ENCODE results near the gene SLC49A3.

SLC49A3 gene

DNA sequence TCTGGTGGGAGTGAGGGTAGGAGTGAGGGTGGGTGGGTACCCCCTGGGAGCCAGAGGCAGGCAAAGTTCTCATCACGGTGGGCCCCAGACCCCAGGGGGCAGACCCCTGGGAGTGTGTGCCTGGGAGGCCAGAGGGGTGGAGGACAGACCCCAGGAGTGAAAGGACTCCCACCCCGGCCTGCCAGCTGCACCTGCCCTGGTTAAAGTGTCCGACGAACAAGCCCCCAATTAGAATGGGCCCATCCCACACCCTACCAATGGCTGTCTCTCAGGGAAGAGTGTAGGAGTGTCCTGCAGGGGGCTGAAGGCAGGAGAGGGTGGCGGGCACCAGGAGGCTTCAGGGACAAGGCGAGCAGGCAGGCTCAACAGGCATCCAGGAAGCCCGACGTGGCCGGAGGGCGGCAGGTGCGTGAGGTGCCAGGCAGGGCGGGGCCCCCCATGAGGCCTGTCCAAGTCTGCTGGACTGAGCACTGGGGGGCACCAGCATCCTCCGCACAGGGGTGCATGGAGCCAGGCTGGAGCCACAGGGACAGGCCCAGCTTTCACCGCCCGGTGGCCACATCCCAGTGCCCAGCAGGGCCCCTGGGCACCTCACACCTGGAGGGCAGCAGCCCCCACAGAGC lies 54.9 kb downstream of the SLC49A3 start:
- DNase-seq (ENCODE audit: low spot score) (no peak), FAIRE-seq (no peak)

DNA sequence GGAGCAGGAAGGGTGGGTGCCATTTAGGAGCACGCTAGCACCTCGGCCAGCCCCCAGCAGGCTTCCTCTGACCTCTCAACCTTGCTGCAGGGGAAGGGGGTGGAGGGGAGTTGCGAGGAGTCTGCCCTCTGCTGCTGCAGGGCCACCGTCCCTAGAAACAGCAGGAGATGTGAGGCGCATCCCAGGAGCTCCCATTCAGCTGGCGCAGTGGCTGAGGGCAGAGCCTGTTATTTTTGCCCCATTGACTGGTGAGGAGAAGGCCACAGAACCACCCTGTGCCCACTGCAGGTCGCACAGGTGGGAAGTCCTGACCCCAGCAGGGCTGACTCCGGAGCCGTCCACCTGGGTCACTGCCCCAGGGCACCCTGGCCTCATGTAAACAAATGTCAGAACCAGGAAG lies 55.5 kb downstream of the SLC49A3 start:
- FAIRE-seq = no peak
- no peak for DNase-seq (ENCODE audit: low spot score)

DNA sequence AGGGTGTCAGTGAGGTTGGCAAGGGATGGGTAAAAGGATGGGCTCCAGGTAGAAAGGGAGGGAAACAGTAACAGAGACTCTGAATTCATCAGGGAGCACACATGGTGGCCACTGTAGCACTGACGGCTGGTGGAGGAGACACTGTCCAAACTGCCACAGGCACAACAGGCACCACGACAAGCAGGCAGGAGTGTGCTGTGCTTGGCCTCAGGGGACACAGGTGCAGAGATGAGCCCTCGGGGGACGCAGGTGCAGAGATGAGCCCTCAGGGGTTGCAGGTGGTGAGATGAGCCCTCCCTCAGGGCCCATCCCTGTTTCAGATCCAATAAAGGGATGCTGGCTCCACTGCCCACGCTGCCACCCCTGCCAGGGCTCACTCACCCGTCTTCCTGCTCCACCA lies 56.0 kb downstream of the SLC49A3 start:
- FAIRE-seq (no peak), DNase-seq (ENCODE audit: low spot score) (no peak)

DNA sequence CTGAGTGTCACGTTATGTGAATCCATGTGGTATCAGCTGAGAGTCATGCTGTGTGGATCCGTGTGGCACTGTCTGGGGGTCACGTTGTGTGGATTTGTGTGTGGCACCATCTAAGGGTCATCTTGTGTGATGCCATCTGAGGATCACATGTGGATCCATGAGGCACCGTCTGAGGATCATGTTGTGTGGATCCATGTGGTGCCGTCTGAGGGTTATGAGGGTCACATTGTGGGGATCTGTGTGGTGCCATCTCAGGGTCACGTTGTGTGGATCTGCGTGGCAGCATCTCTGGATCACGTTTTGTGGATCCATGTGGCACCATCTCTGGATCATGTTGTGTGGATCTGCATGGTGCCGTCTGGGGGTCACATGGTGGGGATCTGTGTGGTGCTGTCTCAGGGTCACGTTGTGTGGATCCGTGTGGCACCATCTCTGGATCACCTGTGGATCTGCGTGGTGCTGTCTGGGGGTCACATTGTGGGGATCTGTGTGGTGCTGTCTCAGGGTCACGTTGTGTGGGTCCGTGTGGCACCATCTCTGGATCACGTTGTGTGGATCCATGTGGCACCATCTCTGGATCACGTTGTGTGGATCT lies 56.7 kb downstream of the SLC49A3 start:
- FAIRE-seq (no peak), DNase-seq (ENCODE audit: low spot score) (no peak)

Measured in RCC 7860 (cell line).